IPS-15b (cell line): ENCODE measurements around the gene FBLN2.

Experiments used
- H3K27me3 ChIP-seq: one replicate; pipeline ENCODE4 v1.6.1; 2013; ENCODE audit warnings: low read length; ENCODE audit not compliant: control insufficient read depth, insufficient read depth
- H3K36me3 ChIP-seq: one replicate; pipeline ENCODE4 v1.6.1; 2013; ENCODE audit warnings: low read length; ENCODE audit not compliant: control insufficient read depth, insufficient read depth
- H3K4me1 ChIP-seq: one replicate; pipeline ENCODE4 v1.6.1; 2013; ENCODE audit warnings: mild to moderate bottlenecking, low read length; ENCODE audit not compliant: control insufficient read depth, insufficient read depth
- H3K4me3 ChIP-seq: one replicate; pipeline ENCODE4 v1.5.1; 2013; ENCODE audit warnings: low read depth, low read length
- H3K9ac ChIP-seq: one replicate; pipeline ENCODE4 v1.6.1; 2013; ENCODE audit warnings: low read depth, mild to moderate bottlenecking, low read length
- H3K9me3 ChIP-seq: one replicate; pipeline ENCODE4 v1.6.1; 2013; ENCODE audit warnings: mild to moderate bottlenecking, low read length; ENCODE audit not compliant: control insufficient read depth, insufficient read depth

FBLN2 gene

GRCh38 chr3:13628432-13628831, 79.5 kb downstream of the FBLN2 start:
- Histone ChIP-seq H3K36me3 (peaks cover 3% of the 10 kb centered on the region), H3K27me3 (no peaks in the 10 kb centered on the region), H3K4me3 (no peak overlapping the region), H3K4me1 (no peaks in the 10 kb centered on the region), H3K9ac (no peak overlapping the region), H3K9me3 (no peaks in the 10 kb centered on the region)

GRCh38 chr3:13628841-13629551, 80.1 kb downstream of the FBLN2 start:
- no peaks in the 10 kb centered on the region for H3K4me1 ChIP-seq
- no peaks in the 10 kb centered on the region for H3K27me3 ChIP-seq
- peaks cover 3% of the 10 kb centered on the region for H3K36me3 ChIP-seq
- H3K9ac ChIP-seq: no peak overlapping the region
- no peak overlapping the region for H3K4me3 ChIP-seq
- H3K9me3 ChIP-seq: no peaks in the 10 kb centered on the region

DNA sequence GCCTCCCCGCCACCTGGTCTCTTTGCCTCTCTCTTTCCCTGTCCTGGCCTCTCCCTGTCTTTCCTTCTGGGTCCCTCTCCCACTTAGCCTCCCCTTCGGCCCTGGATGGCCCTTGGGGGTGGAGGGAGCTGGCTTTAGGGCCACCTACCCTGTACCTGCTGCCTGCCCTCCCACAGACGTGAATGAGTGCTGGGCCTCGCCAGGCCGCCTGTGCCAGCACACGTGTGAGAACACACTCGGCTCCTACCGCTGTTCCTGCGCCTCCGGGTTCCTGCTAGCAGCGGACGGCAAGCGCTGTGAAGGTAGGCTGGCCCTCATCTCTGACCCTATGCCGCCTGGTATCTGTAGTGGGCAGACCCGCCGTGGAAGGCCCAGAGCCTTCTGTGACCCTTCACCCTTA, 80.7 kb downstream of the FBLN2 start:
- H3K4me1 ChIP-seq: no peaks in the 10 kb centered on the region
- no peaks in the 10 kb centered on the region for H3K9me3 ChIP-seq
- no peak overlapping the region for H3K9ac ChIP-seq
- no peak overlapping the region for H3K4me3 ChIP-seq
- peaks cover 3% of the 10 kb centered on the region for H3K36me3 ChIP-seq
- no peaks in the 10 kb centered on the region for H3K27me3 ChIP-seq

DNA sequence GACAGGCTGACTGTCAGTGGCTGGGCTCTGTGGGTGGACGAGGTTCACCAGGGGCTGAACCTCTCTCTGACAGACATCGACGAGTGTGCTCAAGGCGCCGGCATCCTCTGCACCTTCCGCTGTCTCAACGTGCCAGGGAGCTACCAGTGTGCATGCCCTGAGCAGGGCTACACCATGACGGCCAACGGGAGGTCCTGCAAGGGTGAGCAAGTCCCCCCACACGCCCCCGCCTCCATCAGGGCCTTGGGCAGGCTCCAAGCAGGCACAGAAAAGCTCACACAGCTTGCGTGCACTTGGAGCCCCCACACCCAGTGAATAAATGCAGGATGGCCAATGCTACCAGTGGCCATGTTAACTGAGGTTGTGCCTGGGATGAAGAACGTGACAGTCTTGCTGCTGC, 82.3 kb downstream of the FBLN2 start:
- Histone ChIP-seq H3K36me3 (peaks cover 3% of the 10 kb centered on the region), H3K4me1 (no peaks in the 10 kb centered on the region), H3K4me3 (no peak overlapping the region), H3K9me3 (no peaks in the 10 kb centered on the region), H3K27me3 (no peaks in the 10 kb centered on the region), H3K9ac (no peak overlapping the region)

DNA sequence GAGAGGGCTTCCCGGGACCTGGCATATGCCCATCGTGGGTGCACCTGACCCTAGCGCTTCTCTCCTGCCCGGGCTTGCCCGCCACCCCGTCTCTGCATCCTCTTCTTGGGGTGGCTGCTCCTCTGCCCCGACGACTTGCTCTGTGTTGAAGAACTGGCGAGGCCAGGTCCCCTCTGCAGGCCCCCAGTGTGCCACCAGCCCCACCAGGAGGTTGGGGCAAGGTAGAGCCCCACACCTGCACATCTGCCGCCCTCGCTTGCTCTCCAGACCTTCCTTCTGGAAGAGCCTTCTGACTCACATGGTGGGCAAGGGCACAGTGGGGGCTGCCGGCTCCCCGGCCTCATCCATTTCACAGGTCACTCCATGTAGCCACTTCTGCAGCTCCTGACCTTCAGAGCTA, 84.3 kb downstream of the FBLN2 start:
- Histone ChIP-seq H3K27me3 (no peaks in the 10 kb centered on the region), H3K36me3 (peaks cover 3% of the 10 kb centered on the region), H3K4me3 (no peak overlapping the region)

GRCh38 chr3:13634151-13634550, 85.2 kb downstream of the FBLN2 start:
- Histone ChIP-seq H3K27me3 (no peaks in the 10 kb centered on the region), H3K9ac (no peak overlapping the region), H3K4me1 (no peaks in the 10 kb centered on the region), H3K36me3 (peaks cover 3% of the 10 kb centered on the region), H3K9me3 (no peaks in the 10 kb centered on the region), H3K4me3 (no peak overlapping the region)

More for the DNA sequence above, 84.3 kb downstream of the FBLN2 start:
- Histone ChIP-seq H3K4me1 (no peaks in the 10 kb centered on the region), H3K9me3 (no peaks in the 10 kb centered on the region), H3K9ac (no peak overlapping the region)

DNA sequence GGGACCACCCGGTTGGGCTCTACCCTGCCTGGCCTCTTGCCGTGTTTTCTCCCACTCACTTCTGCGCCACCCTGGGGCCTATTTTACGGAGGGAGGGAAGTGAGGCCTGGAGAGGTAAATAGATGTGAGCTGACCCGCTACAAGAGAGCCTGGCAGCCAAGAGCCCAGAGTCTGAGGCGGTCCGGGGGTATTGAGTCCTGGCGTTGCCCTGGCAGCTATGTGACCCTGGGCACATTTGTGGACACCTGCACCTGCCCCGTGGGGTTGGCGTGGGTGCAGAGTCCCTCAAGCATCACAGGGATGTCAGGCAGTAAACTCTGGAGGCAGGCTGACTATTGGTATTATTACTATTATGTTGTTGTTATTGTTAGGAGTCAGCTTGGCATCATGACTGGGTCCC, 85.7 kb downstream of the FBLN2 start:
- no peak overlapping the region for H3K9ac ChIP-seq
- H3K36me3 ChIP-seq: peaks cover 3% of the 10 kb centered on the region
- no peaks in the 10 kb centered on the region for H3K9me3 ChIP-seq
- H3K27me3 ChIP-seq: no peaks in the 10 kb centered on the region
- H3K4me1 ChIP-seq: no peaks in the 10 kb centered on the region
- H3K4me3 ChIP-seq: no peak overlapping the region

- no peak overlapping the region for H3K9ac ChIP-seq
- H3K4me3 ChIP-seq: no peak overlapping the region
- H3K9me3 ChIP-seq: no peaks in the 10 kb centered on the region
- H3K36me3 ChIP-seq: no peaks in the 10 kb centered on the region
- H3K4me1 ChIP-seq: no peaks in the 10 kb centered on the region
- H3K27me3 ChIP-seq: no peaks in the 10 kb centered on the region
Observed at GRCh38 chr3:13636186-13636585, 87.3 kb downstream of the FBLN2 start.

DNA sequence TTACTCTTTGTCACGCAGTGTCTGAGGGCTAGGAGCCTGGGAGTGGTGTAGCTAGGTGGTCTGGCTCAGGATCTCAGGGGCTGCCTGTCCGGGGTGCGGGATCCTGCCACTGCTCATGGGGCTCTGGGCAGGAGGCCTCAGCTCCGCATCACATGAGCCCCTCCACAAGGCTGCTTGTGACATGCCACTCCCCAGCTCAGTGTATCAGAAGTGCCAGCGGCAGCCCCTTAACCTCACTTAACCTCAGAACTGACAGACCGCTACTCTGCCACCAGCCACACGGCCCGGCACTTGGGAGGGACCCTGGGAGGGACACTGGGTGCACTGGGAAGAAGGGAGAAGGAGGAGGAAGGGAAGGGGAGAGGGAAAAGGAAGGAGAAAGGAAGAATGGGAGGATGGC, 87.9 kb downstream of the FBLN2 start:
- no peaks in the 10 kb centered on the region for H3K4me1 ChIP-seq
- H3K9ac ChIP-seq: no peak overlapping the region
- no peaks in the 10 kb centered on the region for H3K27me3 ChIP-seq
- no peaks in the 10 kb centered on the region for H3K36me3 ChIP-seq
- H3K4me3 ChIP-seq: no peak overlapping the region
- H3K9me3 ChIP-seq: no peaks in the 10 kb centered on the region

DNA sequence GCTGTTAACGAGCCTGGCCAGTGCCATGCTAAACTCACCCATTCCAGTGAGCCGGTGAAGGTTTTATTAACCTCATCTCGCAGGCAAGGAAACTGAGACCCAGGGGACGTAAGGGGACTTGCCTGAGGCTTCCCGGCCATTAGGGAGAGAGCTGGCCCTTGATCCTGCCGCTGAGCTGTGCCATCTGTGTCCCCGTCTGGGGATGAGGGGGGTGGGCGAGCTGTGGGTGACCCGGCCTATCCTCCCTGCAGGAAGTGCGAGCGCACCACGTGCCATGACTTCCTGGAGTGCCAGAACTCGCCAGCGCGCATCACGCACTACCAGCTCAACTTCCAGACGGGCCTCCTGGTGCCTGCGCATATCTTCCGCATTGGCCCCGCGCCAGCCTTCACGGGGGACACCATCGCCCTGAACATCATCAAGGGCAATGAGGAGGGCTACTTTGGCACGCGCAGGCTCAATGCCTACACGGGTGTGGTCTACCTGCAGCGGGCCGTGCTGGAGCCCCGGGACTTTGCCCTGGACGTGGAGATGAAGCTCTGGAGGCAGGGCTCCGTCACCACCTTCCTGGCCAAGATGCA, 88.5 kb downstream of the FBLN2 start:
- no peaks in the 10 kb centered on the region for H3K9me3 ChIP-seq
- no peaks in the 10 kb centered on the region for H3K27me3 ChIP-seq

DNA sequence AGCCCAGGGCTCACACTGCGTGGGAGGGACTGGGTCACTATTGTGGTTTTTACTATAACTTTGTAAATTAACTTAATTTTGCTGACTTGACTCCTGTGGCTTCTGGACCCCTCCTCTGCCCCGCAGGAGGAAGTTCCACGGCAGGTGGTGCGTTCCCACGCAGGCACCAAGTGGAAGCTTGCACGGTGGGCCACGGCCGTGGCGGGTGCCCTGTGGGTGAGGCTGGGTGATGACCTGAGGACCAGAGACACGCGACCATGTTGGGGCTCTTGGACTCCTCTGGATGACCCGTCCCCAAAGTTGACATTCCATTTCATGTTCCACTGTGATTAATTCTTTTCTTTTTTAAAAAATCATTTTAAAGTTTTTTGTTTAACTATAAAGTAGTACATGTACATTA, 89.0 kb downstream of the FBLN2 start:
- Histone ChIP-seq H3K9me3 (no peaks in the 10 kb centered on the region), H3K4me3 (no peak overlapping the region), H3K27me3 (no peaks in the 10 kb centered on the region), H3K36me3 (no peaks in the 10 kb centered on the region), H3K4me1 (no peaks in the 10 kb centered on the region), H3K9ac (no peak overlapping the region)

More for the DNA sequence above, 88.5 kb downstream of the FBLN2 start:
- Histone ChIP-seq H3K4me3 (no peak overlapping the region), H3K9ac (no peak overlapping the region), H3K36me3 (no peaks in the 10 kb centered on the region), H3K4me1 (no peaks in the 10 kb centered on the region)

DNA sequence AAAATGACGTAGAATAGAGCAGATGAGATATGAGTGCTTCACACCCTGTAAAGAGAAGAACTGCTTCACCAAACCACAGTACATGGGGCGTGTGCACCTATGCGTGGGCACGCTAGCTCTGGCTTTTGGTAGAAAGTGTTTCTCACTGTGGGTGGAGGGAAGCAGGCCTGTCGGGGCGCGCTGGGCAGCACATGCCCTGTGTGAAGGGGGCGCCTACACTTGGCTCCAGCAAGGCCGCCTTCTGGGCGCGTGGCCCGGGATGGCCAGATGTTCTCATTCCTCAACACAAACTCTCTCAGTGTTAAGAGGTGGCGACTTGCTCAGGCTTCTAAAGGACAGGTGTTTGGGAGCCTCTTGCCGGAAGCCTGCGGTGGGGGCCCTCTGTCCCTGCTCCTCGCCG, 90.0 kb downstream of the FBLN2 start:
- H3K9me3 ChIP-seq: no peaks in the 10 kb centered on the region
- H3K9ac ChIP-seq: no peak overlapping the region
- no peaks in the 10 kb centered on the region for H3K4me1 ChIP-seq
- no peaks in the 10 kb centered on the region for H3K36me3 ChIP-seq
- H3K27me3 ChIP-seq: no peaks in the 10 kb centered on the region
- H3K4me3 ChIP-seq: no peak overlapping the region
